GM23248 (cell line): Measurements from ENCODE around the gene RFTN1. TPM values are rescaled to one million over a fixed set of nuclear protein-coding genes. Genes with fewer than 3 reads are reported as not detected.

Experiments
- DNase-seq: peaks from one replicate; pipeline ENCODE4 v3.0.0-alpha.2; 2015
- H2AFZ ChIP-seq: fragments of 200-600 bp; sonication (generic); 2 replicates; pipeline ENCODE4 v1.6.1; 2016; ENCODE audit warnings: antibody characterized with exemption
- H3F3A ChIP-seq: fragments of 200-600 bp; sonication (generic); 2 replicates; pipeline ENCODE4 v1.6.1; 2016; ENCODE audit warnings: mild to moderate bottlenecking, antibody characterized with exemption, mixed run types; ENCODE audit not compliant: insufficient read depth
- H3K27ac ChIP-seq: fragments of 200-600 bp; sonication (generic); 2 replicates; pipeline ENCODE4 v1.5.1; 2016; ENCODE audit warnings: mild to moderate bottlenecking
- H3K27me3 ChIP-seq: fragments of 200-600 bp; sonication (generic); replicated peaks from 2 replicates; pipeline ENCODE4 v1.6.1; 2016; ENCODE audit warnings: mild to moderate bottlenecking; ENCODE audit not compliant: insufficient read depth
- H3K36me3 ChIP-seq: fragments of 200-600 bp; sonication (generic); 2 replicates; pipeline ENCODE4 v1.6.1; 2016; ENCODE audit warnings: low read depth, mild to moderate bottlenecking
- H3K4me1 ChIP-seq: fragments of 200-600 bp; sonication (generic); 2 replicates; pipeline ENCODE4 v1.6.1; 2016; ENCODE audit warnings: mild to moderate bottlenecking; ENCODE audit not compliant: insufficient read depth
- H3K4me2 ChIP-seq: fragments of 200-600 bp; sonication (generic); one replicate; pipeline ENCODE4 v1.6.1; 2016; ENCODE audit warnings: mild to moderate bottlenecking; ENCODE audit not compliant: unreplicated experiment
- H3K4me3 ChIP-seq: fragments of 200-600 bp; sonication (generic); 2 replicates; pipeline ENCODE4 v1.5.1; 2016; ENCODE audit warnings: mild to moderate bottlenecking
- H3K79me2 ChIP-seq: fragments of 200-600 bp; sonication (generic); 2 replicates; pipeline ENCODE4 v1.6.1; 2016; ENCODE audit warnings: mild to moderate bottlenecking; ENCODE audit not compliant: insufficient read depth
- H3K9ac ChIP-seq: fragments of 200-600 bp; sonication (generic); 2 replicates; pipeline ENCODE4 v1.6.1; 2016; ENCODE audit warnings: mild to moderate bottlenecking
- H3K9me2 ChIP-seq: fragments of 200-600 bp; sonication (generic); 2 replicates; pipeline ENCODE4 v1.6.1; 2016; ENCODE audit warnings: mixed run types, mild to moderate bottlenecking, moderate library complexity; ENCODE audit not compliant: insufficient read depth
- H3K9me3 ChIP-seq: fragments of 200-600 bp; sonication (generic); one replicate; pipeline ENCODE4 v1.6.1; 2017; ENCODE audit warnings: low read depth
- H4K20me1 ChIP-seq: fragments of 200-600 bp; sonication (generic); 2 replicates; pipeline ENCODE4 v1.6.0; 2016; ENCODE audit not compliant: insufficient read depth
- EZH2 ChIP-seq: fragments of 200-600 bp; sonication (generic); IDR thresholded peaks from 2 replicates; pipeline ENCODE4 v1.6.1; 2018; ENCODE audit warnings: antibody characterized with exemption, mild to moderate bottlenecking; ENCODE audit not compliant: insufficient read depth, poor library complexity, severe bottlenecking
- EZH2phosphoT487 ChIP-seq: fragments of 200-600 bp; sonication (generic); IDR thresholded peaks from 2 replicates; pipeline ENCODE4 v1.6.1; 2018; ENCODE audit warnings: antibody characterized with exemption, moderate library complexity, mild to moderate bottlenecking, low read depth; ENCODE audit not compliant: insufficient read depth
- WGBS, 2 experiments: methylation state at CpG; one replicate each; pipeline ENCODE4 v1.1.6; 2015 to 2017; ENCODE audit warnings: low lambda C conversion rate in 2 of 2, low coverage in 1 of 2; ENCODE audit errors: missing lambda C conversion rate in 2 of 2; 5-methylcytosine and 5-hydroxymethylcytosine counted together
- in situ Hi-C: fragments of 300-500 bp; cut with MboI; formaldehyde crosslinking; loops from 2 replicates; pipeline ENCODE4 v1.15.0; 2020
- polyA plus RNA-seq: library from polyadenylated mRNA; unstranded; fragments of >200 nt; fragmentation: Nextera tagmentation; extraction: Ambion mirVana; gene quantifications from 2 replicates; pipeline ENCODE4 v1.2.1, GENCODE V29; 2016
- total RNA-seq: library from RNA; depleted of rRNA; stranded (reverse); fragments of >200 nt; shearing (Covaris generic); gene quantifications from 2 replicates; pipeline ENCODE4 v1.2.3, GENCODE V29; 2014

The RFTN1 gene
- total and polyA plus RNA-seq, 2 experiments from 2014 or later, result 43.1 to 77.7 TPM

DNA sequence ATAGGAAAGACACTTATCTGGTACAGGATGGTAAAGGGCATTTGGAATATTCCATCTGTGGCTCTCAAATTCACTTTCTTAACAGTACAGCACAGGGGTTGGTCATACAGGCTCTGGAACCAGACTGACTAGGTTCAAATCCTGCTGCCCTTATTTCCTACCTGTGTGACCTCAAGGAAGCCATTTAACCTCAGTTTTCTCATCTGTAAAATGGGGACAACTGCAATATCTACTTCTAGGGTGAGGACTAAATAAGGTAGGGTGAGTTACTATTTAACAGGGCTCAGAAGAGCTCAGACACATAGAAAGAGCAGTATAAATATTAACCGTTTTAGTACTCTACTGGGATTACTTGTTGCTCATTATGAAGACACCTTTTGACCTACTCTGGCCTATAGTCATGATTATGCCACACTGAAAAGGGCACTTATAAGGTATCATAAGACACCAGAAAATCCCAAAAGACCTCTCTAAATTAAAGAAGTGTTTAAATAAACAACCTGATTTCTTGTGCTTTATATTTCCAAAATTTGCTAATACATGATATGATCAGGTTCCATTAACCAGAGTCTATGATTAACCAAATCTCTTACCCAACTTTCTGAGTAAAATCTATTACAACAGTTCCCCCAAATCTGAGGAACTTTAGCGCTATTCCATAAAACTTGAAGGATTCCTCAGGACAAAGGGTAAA is 6.5 kb downstream of the RFTN1 start:
- Histone ChIP-seq H3K4me3 (no peak overlapping the region), H2AFZ (no peak overlapping the region), H3K79me2 (peaks cover 96% of the 10 kb centered on the region), H4K20me1 (peaks cover 8% of the 10 kb centered on the region), H3K4me1 (peaks cover 25% of the 10 kb centered on the region), H3K27me3 (no peaks in the 10 kb centered on the region), H3K4me2 (no peak overlapping the region), H3K27ac (no peak overlapping the region), H3F3A (peaks cover 22% of the 10 kb centered on the region), H3K9me2 (no peaks in the 10 kb centered on the region), H3K9ac (no peak overlapping the region), H3K9me3 (no peaks in the 10 kb centered on the region), H3K36me3 (no peaks in the 10 kb centered on the region)
- no peak for TF ChIP-seq EZH2
- in situ Hi-C loops, result no loop called here
- DNase-seq, result no peak
- WGBS, 2 experiments, result 97 to 99% methylated on average over 2 of the region's 2 CpGs

DNA sequence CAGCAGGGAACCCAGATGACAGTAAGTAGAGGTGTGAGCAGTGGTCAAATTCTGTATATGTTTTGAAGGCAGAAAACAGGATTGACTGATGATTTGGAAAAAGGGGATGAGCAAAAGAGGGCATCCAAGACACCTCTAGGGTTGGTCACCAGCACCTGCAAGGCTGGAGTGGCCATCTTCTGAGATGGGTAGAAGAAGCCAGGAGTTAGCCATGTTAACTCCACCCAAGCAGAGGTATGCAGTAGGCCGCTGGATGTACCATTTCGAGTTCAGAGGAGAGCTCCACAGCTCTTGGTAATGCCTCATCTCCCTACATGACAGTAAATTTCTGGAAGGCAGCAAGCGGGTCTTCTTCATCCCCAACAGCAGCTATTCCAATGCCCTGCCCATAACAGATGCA is 7.0 kb downstream of the RFTN1 start:
- Histone ChIP-seq H3K4me1 (peaks cover 22% of the 10 kb centered on the region), H3K36me3 (no peaks in the 10 kb centered on the region), H3F3A (peaks cover 16% of the 10 kb centered on the region), H3K9me2 (no peaks in the 10 kb centered on the region), H2AFZ (no peak overlapping the region), H3K9me3 (no peaks in the 10 kb centered on the region), H4K20me1 (peaks cover 8% of the 10 kb centered on the region), H3K9ac (no peak overlapping the region), H3K4me2 (no peak overlapping the region), H3K79me2 (peaks cover 100% of the 10 kb centered on the region), H3K27ac (no peak overlapping the region), H3K27me3 (no peaks in the 10 kb centered on the region), H3K4me3 (no peak overlapping the region)
- no peak for DNase-seq
- TF ChIP-seq EZH2 (no peak), EZH2phosphoT487 (no peak)
- WGBS, 2 experiments, result 81 to 84% methylated on average over 3 of the region's 3 CpGs
- in situ Hi-C loops, result no loop called here

DNA sequence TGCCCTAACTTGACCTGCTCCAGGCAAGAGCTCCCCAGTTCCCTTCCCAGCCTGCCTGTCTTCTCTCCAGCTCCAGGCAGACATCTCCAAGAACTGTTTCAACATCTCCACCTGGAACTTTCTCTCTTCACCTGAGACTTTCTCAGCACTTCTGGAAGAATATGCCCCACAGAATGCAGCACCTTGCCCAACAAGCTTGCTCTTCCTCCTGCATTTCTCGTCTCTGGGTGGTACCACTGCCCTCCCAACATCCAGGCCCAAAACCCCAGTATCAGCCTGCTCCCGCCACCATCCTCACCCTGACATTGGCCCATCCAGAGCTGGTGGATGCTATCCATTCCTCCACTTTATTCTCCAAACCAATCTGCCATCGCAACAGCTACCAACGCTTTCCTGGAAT is 8.8 kb downstream of the RFTN1 start:
- Histone ChIP-seq H3K27me3 (no peaks in the 10 kb centered on the region), H4K20me1 (peaks cover 8% of the 10 kb centered on the region), H3F3A (no peaks in the 10 kb centered on the region), H3K9ac (no peak overlapping the region), H3K36me3 (0 out of 2 replicates have a peak, but pooled peaks cover 5% of the 10 kb centered on the region), H3K79me2 (peaks cover 100% of the 10 kb centered on the region), H3K9me3 (no peaks in the 10 kb centered on the region), H3K9me2 (no peaks in the 10 kb centered on the region), H3K4me2 (no peak overlapping the region), H2AFZ (no peak overlapping the region), H3K4me1 (0 out of 2 replicates have a peak, but pooled peaks cover 6% of the 10 kb centered on the region), H3K4me3 (no peak overlapping the region), H3K27ac (no peak overlapping the region)
- in situ Hi-C loops, result no loop called here
- TF ChIP-seq EZH2phosphoT487 (no peak), EZH2 (no peak)
- no peak for DNase-seq
- WGBS, 2 experiments, result 74 to 78% methylated on average over 4 of the region's 4 CpGs

DNA sequence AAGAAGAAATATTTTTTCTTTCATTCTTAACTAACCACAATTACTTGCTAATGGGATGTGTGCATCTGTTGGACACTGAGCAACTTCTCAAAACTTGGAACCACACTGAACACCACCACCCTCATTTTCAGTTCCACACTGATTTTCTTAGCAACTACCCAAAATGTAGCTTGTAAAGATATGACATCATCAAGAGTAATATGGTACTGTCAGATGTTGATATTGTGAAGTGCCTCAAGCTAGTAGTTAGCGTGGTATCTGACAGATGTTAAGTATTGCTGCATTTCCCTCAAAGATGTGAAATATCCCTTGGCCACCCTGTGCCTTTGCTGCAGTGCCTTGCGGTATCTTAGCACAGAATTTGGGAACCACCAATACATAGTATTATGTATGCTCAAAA is 9.3 kb downstream of the RFTN1 start:
- DNase-seq, result no peak
- Histone ChIP-seq H3K36me3 (0 out of 2 replicates have a peak, but pooled peaks cover 5% of the 10 kb centered on the region), H3K4me2 (no peak overlapping the region), H4K20me1 (peaks cover 8% of the 10 kb centered on the region), H3K9me3 (no peaks in the 10 kb centered on the region), H3K4me1 (0 out of 2 replicates have a peak, but pooled peaks cover 6% of the 10 kb centered on the region), H3K9me2 (no peaks in the 10 kb centered on the region), H3K79me2 (peaks cover 100% of the 10 kb centered on the region), H3K27ac (no peak overlapping the region), H3F3A (no peaks in the 10 kb centered on the region), H3K4me3 (no peak overlapping the region), H3K27me3 (no peaks in the 10 kb centered on the region), H2AFZ (no peak overlapping the region), H3K9ac (no peak overlapping the region)
- TF ChIP-seq EZH2, result no peak
- no peak for TF ChIP-seq EZH2phosphoT487
- WGBS, 2 experiments, result 97 to 100% methylated on average over 2 of the region's 2 CpGs
- in situ Hi-C loops, result no loop called here
